HCT116 (cell line): ENCODE measurements around the gene NRAP. TPM values are rescaled to one million over a fixed set of nuclear protein-coding genes. Genes with fewer than 3 reads are reported as not detected.

ENCODE experiments used
- ATAC-seq: fragments of 200-7000 bp; cut with Tn5 transposase; 2 replicates; pipeline ENCODE4 v1.9.1; 2020; ENCODE audit warnings: mild to moderate bottlenecking, moderate library complexity
- BruUV-seq: library from RNA; stranded (reverse); fragments of 400-500 nt; replicated peaks from 2 replicates; lab custom pipeline; 2021; lab: Mats Ljungman, UMichigan
- CTCF ChIA-PET: fragments of 300-600 bp; sonication (Branson Sonifier 250); formaldehyde crosslinking; loops from one replicate; lab custom pipeline; 2021; ENCODE audit warnings: antibody characterized with exemption; lab: Charles Lee
- POLR2A ChIA-PET: fragments of 300-600, 350-600 bp; sonication (Branson Sonifier 250); formaldehyde crosslinking; loops from one replicate; lab custom pipeline; 2021; ENCODE audit warnings: antibody characterized with exemption; lab: Charles Lee
- RAD21 ChIA-PET, 2 experiments: fragments of 300-600 bp; sonication (Branson Sonifier 250); formaldehyde crosslinking; loops; one replicate each; lab custom pipeline; 2023; ENCODE audit warnings: low total read pairs in 2 of 2; ENCODE audit not compliant: uncharacterized antibody in 2 of 2, unreplicated experiment in 2 of 2, low non-redundant PET in 1 of 2; lab: Charles Lee
- DNase-seq: peaks from one replicate; pipeline ENCODE4 v3.0.0-alpha.2; 2010; ENCODE audit warnings: low read depth, low spot score
- H2AFZ ChIP-seq: fragments of 200-600 bp; shearing (Covaris generic), sonication (generic); 2 replicates; pipeline ENCODE4 v1.6.1; 2017; ENCODE audit warnings: low read depth, mixed run types, mixed read lengths, antibody characterized with exemption, low read length; ENCODE audit not compliant: poor library complexity, severe bottlenecking
- H3K27ac ChIP-seq: 2 replicates; pipeline ENCODE4 v1.5.1; 2012; ENCODE audit warnings: low read depth, low read length
- H3K27me3 ChIP-seq: fragments of 200-600 bp; sonication (generic); 2 replicates; pipeline ENCODE4 v1.6.1; 2016; ENCODE audit warnings: mixed run types, low read length, mixed read lengths; ENCODE audit not compliant: insufficient read depth
- H3K36me3 ChIP-seq, 2 experiments: fragments of 200-500 bp in 1 of 2; fragments of 200-600 bp in 1 of 2; sonication (Bioruptor generic) in 1 of 2; sonication (generic) in 1 of 2; 2 replicates each; pipeline versions ENCODE4 v1.5.1 to v1.6.1; 2014 to 2016; ENCODE audit warnings: low read length in 2 of 2, inconsistent platforms in 1 of 2, mixed read lengths in 1 of 2, mixed run types in 1 of 2; ENCODE audit not compliant: insufficient read depth in 2 of 2, control insufficient read depth in 1 of 2
- H3K4me1 ChIP-seq, 2 experiments: fragments of 200-600 bp in 1 of 2; sonication (generic) in 1 of 2; 2 replicates each; pipeline versions ENCODE4 v1.5.1 to v1.6.1; 2012 to 2017; ENCODE audit warnings: low read length in 2 of 2, inconsistent platforms in 1 of 2, mild to moderate bottlenecking in 1 of 2, mixed read lengths in 1 of 2, mixed run types in 1 of 2, moderate library complexity in 1 of 2; ENCODE audit not compliant: insufficient read depth in 2 of 2, control insufficient read depth in 1 of 2
- H3K4me2 ChIP-seq: fragments of 200-600 bp; sonication (generic); 2 replicates; pipeline ENCODE4 v1.6.1; 2017; ENCODE audit warnings: mixed run types, low read length, mixed read lengths
- H3K4me3 ChIP-seq, 2 experiments: fragments of 200-600 bp in 1 of 2; sonication (generic) in 1 of 2; replicated peaks in 1 of 2; 2 replicates each; pipeline ENCODE4 v1.5.1; 2011 to 2016; ENCODE audit warnings: low read length in 2 of 2, control low read depth in 1 of 2, low read depth in 1 of 2, mild to moderate bottlenecking in 1 of 2, mixed read lengths in 1 of 2, mixed run types in 1 of 2
- H3K79me2 ChIP-seq: fragments of 200-600 bp; sonication (generic); 2 replicates; pipeline ENCODE4 v1.6.1; 2017; ENCODE audit warnings: mild to moderate bottlenecking, mixed run types, low read length, moderate library complexity, mixed read lengths; ENCODE audit not compliant: insufficient read depth
- H3K9ac ChIP-seq: fragments of 200-600 bp; sonication (generic); 2 replicates; pipeline ENCODE4 v1.6.1; 2016; ENCODE audit warnings: low read length, mixed read lengths
- H3K9me2 ChIP-seq: fragments of 200-600 bp; sonication (generic), shearing (Covaris generic); 2 replicates; pipeline ENCODE4 v1.6.1; 2017; ENCODE audit warnings: mixed run types, mild to moderate bottlenecking, moderate library complexity; ENCODE audit not compliant: insufficient read depth
- H3K9me3 ChIP-seq, 2 experiments: fragments of 200-500 bp in 1 of 2; fragments of 200-600 bp in 1 of 2; sonication (Bioruptor generic) in 1 of 2; sonication (generic) in 1 of 2; 2 replicates each; pipeline ENCODE4 v1.6.1; 2014 to 2017; ENCODE audit warnings: low read length in 2 of 2, mixed read lengths in 2 of 2, inconsistent platforms in 1 of 2, low read depth in 1 of 2, mild to moderate bottlenecking in 1 of 2, mixed run types in 1 of 2, moderate library complexity in 1 of 2; ENCODE audit not compliant: control insufficient read depth in 1 of 2, insufficient read depth in 1 of 2
- H4K20me1 ChIP-seq: fragments of 200-600 bp; sonication (generic), shearing (Covaris generic); 2 replicates; pipeline ENCODE4 v1.6.1; 2017; ENCODE audit warnings: mixed run types, mild to moderate bottlenecking, moderate library complexity; ENCODE audit not compliant: insufficient read depth
- CBX3 ChIP-seq: IDR thresholded peaks from 2 replicates; pipeline ENCODE4 v1.6.1; 2012; ENCODE audit warnings: low read depth
- CEBPB ChIP-seq: IDR thresholded peaks from 2 replicates; pipeline ENCODE4 v1.6.1; 2012; ENCODE audit warnings: low read depth
- EZH2 ChIP-seq: fragments of 200-600 bp; sonication (generic); IDR thresholded peaks from 2 replicates; pipeline ENCODE4 v1.6.1; 2017; ENCODE audit warnings: antibody characterized with exemption, mixed run types
- FOSL1 ChIP-seq: IDR thresholded peaks from 2 replicates; pipeline ENCODE4 v1.6.1; 2012; ENCODE audit warnings: low read depth
- JUND ChIP-seq: IDR thresholded peaks from 2 replicates; pipeline ENCODE4 v1.6.1; 2012
- POLR2A ChIP-seq: IDR thresholded peaks from 2 replicates; pipeline ENCODE4 v1.7.0; 2011; ENCODE audit warnings: borderline replicate concordance; ENCODE audit not compliant: insufficient read depth, insufficient read length; ENCODE audit errors: extremely low read depth
- RAD21 ChIP-seq: IDR thresholded peaks from 2 replicates; pipeline ENCODE4 v1.6.1; 2012; ENCODE audit warnings: low read depth, mild to moderate bottlenecking
- SIN3A ChIP-seq: IDR thresholded peaks from 2 replicates; pipeline ENCODE4 v1.6.1; 2012; ENCODE audit warnings: low read depth
- SRF ChIP-seq: IDR thresholded peaks from 2 replicates; pipeline ENCODE4 v1.6.1; 2012; ENCODE audit warnings: low read depth
- TCF7L2 ChIP-seq: IDR thresholded peaks from 2 replicates; pipeline ENCODE4 v1.7.0; 2011; ENCODE audit warnings: borderline replicate concordance, inconsistent platforms; ENCODE audit not compliant: insufficient read depth, insufficient read length; ENCODE audit errors: extremely low read depth
- ZBTB33 ChIP-seq: IDR thresholded peaks from 2 replicates; pipeline ENCODE4 v1.6.1; 2011; ENCODE audit warnings: mild to moderate bottlenecking, low read length, moderate library complexity; ENCODE audit not compliant: insufficient replicate concordance; ENCODE audit errors: extremely low read depth
- ZFX ChIP-seq: fragments of 450-650 bp; IDR thresholded peaks from 2 replicates; pipeline ENCODE4 v1.6.1; 2017
- ZNF274 ChIP-seq: fragments of 200-500 bp; sonication (Bioruptor generic); IDR thresholded peaks from 2 replicates; pipeline ENCODE4 v1.6.1; 2014; ENCODE audit warnings: mild to moderate bottlenecking, low read depth, low read length, inconsistent platforms
- intact Hi-C: fragments of 100-400 bp; cut with micrococcal nuclease; formaldehyde crosslinking; loops from 2 replicates; pipeline ENCODE4 v1.10.0; 2022
- total RNA-seq: library from RNA; stranded (reverse); gene quantifications from one replicate; pipeline ENCODE4 v1.2.1, GENCODE V29; 2021; ENCODE audit not compliant: unreplicated experiment
- TF ChIP-seq, protein P1 (sequence below): IDR thresholded peaks from 2 replicates; pipeline ENCODE4 v1.6.1; 2012

Gene NRAP
- total RNA-seq, 1 experiment from 2014 or later, result not detected

DNA sequence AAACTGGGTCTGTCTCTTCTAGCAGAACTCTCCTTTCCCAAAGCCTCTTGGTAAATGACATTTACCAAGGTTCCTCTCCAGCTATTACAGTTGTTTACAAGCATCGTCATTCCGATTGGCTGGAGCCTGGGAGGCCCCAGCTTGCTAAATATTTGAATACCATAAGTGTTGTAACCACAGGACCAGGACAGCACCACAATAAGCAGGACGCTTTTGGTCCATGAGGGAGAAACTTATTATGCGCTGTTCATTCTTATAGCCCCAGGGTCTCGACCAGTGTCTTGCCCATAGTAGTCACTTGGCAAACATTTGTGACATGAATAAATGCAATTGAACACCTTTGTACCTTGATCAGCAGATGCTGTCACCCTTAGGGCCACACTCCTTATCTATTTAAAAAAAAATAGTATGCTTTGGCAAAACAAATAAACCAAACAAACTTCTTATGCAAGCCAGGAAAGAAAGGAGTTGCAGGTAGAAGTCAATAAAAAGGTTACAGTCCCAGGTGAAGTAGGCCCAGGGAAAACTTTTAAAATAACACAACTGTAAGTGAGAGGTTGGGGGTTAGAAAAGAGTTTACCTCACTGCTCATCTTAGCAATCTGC is 32.8 kb downstream of the NRAP start (continued):
- no peak for TF ChIP-seq ZBTB33
- TF ChIP-seq EZH2, result no peak
- no peak for TF ChIP-seq TCF7L2
- no peak for TF ChIP-seq POLR2A
- no peak for TF ChIP-seq ZFX
- TF ChIP-seq FOSL1, result no peak
- no peak for TF ChIP-seq SRF
- no peak for TF ChIP-seq JUND
- TF ChIP-seq, protein P1, sequence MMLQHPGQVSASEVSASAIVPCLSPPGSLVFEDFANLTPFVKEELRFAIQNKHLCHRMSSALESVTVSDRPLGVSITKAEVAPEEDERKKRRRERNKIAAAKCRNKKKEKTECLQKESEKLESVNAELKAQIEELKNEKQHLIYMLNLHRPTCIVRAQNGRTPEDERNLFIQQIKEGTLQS, result no peak
- no peak for TF ChIP-seq CBX3

GRCh38 chr10:113628607-113629153 is 35.2 kb downstream of the NRAP start:
- POLR2A ChIA-PET, result no interaction called here
- ATAC-seq, result no peak
- BruUV-seq, result no TSS peak

More at GRCh38 chr10:113628607-113629153, 35.2 kb downstream of the NRAP start:
- no peaks in the 10 kb centered on the region for H3K9me3 ChIP-seq
- H3K27ac ChIP-seq, result no peak overlapping the region
- H3K9me2 ChIP-seq, result no peaks in the 10 kb centered on the region
- no peaks in the 10 kb centered on the region for H4K20me1 ChIP-seq
- no peaks in the 10 kb centered on the region for H3K36me3 ChIP-seq
- no peaks in the 10 kb centered on the region for H3K79me2 ChIP-seq
- H3K4me3 ChIP-seq, result no peak overlapping the region
- no peak overlapping the region for H3K4me2 ChIP-seq
- H3K4me1 ChIP-seq, result no peaks in the 10 kb centered on the region
- TF ChIP-seq RAD21, result no peak
- TF ChIP-seq CEBPB, result no peak
- TF ChIP-seq ZNF274, result no peak
- TF ChIP-seq TCF7L2, result no peak
- TF ChIP-seq SIN3A, result no peak
- TF ChIP-seq, protein P1, result no peak
- TF ChIP-seq JUND, result no peak
- no peak for TF ChIP-seq FOSL1
- TF ChIP-seq EZH2, result no peak
- TF ChIP-seq, all 23 proteins: peak for 0
- ChIA-PET RAD21 (no interaction called here), CTCF (interaction anchor here (2.8 kb wide), 1 partner anchor 13 kb away, joined by 12 read pairs; no protein-coding TSS in a partner anchor)
- no peak overlapping the region for H2AFZ ChIP-seq
- H3K9ac ChIP-seq, result no peak overlapping the region
- no peak for DNase-seq
- peaks cover 41% of the 10 kb centered on the region for H3K27me3 ChIP-seq
- intact Hi-C loops, result no loop called here
